Transverse colon (tissue), 4 donors: ENCODE data around the gene VWF.

ENCODE experiments used
- CTCF ChIP-seq, 5 experiments: fragments of 200-600 bp in 3 of 5; fragments of 450-650 bp in 2 of 5; sonication (generic) in 3 of 5; IDR thresholded peaks; 1 replicate in 2 of 5; 2 replicates in 3 of 5; pipeline ENCODE4 v1.5.1; 2016 to 2017; ENCODE audit warnings: antibody characterized with exemption in 5 of 5, inconsistent platforms in 3 of 5, mild to moderate bottlenecking in 2 of 5, moderate library complexity in 1 of 5
- EP300 ChIP-seq: sonication (generic); formaldehyde crosslinking; IDR thresholded peaks from one replicate; pipeline ENCODE4 v1.6.1; 2017; ENCODE audit warnings: antibody characterized with exemption, low read depth
- POLR2A ChIP-seq: fragments of 450-650 bp; IDR thresholded peaks from one replicate; pipeline ENCODE4 v1.6.1; 2016; ENCODE audit warnings: antibody characterized with exemption, mild to moderate bottlenecking, moderate library complexity
- POLR2AphosphoS5 ChIP-seq, 3 donors: sonication (generic); formaldehyde crosslinking; IDR thresholded peaks; one replicate each; pipeline ENCODE4 v1.6.1; 2016; ENCODE audit warnings: antibody characterized with exemption in 3 of 3

- TF ChIP-seq POLR2AphosphoS5 (IDR thresholded peaks at IDR 0.05) (no peak), CTCF (IDR thresholded peaks at IDR 0.05) (no peak), POLR2A (no peak), EP300 (no peak)
Observed at GRCh38 chr12:6148061-6148460, 23.6 kb upstream of the VWF start.
